ENCODE results near the gene FLNB. TPM values are rescaled to one million over a fixed set of nuclear protein-coding genes. Genes with fewer than 3 reads are reported as not detected.

FLNB gene
- total and polyA plus RNA-seq, 10 of the 15 experiments (the other 5 are each of a cell fraction or from before 2014, with no cell fraction given): 13.6 to 51.8 (median 26.4) TPM

DNA sequence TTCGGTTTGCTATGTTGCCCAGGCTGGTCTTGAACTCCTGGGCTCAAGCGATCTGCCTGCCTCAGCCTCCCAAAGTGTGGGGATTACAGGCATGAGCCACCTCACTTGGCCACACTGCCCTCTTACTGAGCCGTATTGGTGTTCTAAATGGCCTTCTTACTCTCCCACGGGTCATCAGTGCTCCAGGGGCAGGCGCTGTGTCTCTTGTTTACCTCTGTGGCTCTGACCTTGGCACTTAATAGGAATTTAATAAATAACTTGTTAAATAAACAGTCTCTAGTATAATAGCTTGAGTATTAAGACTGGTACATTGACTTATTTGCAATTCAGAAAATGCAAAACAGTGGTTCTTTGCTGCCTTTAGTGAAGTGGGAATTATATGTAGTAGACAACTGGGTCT, 13.7 kb downstream of the FLNB start:
- BruUV-seq (replicated peaks): no TSS peak
- no peak for ATAC-seq
- Histone ChIP-seq H3K79me2 (ENCODE audit: control insufficient read depth, insufficient read depth, low read length) (no peaks in the 10 kb centered on the region; the same call in none of the 2 replicates), H3K27ac (ENCODE audit: control insufficient read depth, insufficient read depth) (no peak overlapping the region), H3K9me3 (replicated peaks; ENCODE audit: control insufficient read depth, insufficient read depth, low read length) (no peaks in the 10 kb centered on the region), H4K20me1 (ENCODE audit: control insufficient read depth, insufficient read depth) (no peaks in the 10 kb centered on the region), H3K4me2 (ENCODE audit: control insufficient read depth, insufficient read depth) (no peak overlapping the region), H2AFZ (ENCODE audit: control insufficient read depth, low read depth, low read length) (no peak overlapping the region), H3K36me3 (ENCODE audit: control insufficient read depth in 2 of 2, insufficient read depth in 2 of 2, low read length in 1 of 2) (no peaks in the 10 kb centered on the region; a peak in 1 of 4 replicates), H3K27me3 (replicated peaks in 1 of 2; ENCODE audit: control insufficient read depth in 2 of 2, insufficient read depth in 2 of 2, low read length in 1 of 2) (no peaks in the 10 kb centered on the region), H3K4me1 (ENCODE audit: control insufficient read depth, insufficient read depth, low read length) (peaks cover 13% of the 10 kb centered on the region), H3K4me3 (no peak overlapping the region), H3K9ac (ENCODE audit: control insufficient read depth, insufficient read depth, low read length) (no peak overlapping the region)
- in situ Hi-C loops (cut with MboI) (no loop called here), intact Hi-C loops (cut with micrococcal nuclease; ENCODE audit: unreplicated experiment) (no loop called here)
- no peak for TF ChIP-seq MTA3 (IDR thresholded peaks at IDR 0.05; ENCODE audit: borderline replicate concordance, low read length)
- TF ChIP-seq DPF2 (IDR thresholded peaks at IDR 0.05): no peak
- ChIA-PET SMC1A (ENCODE audit: uncharacterized antibody, unreplicated experiment) (interaction anchor here (0.7 to 3.5 kb wide), 8 partner anchors 8 to 242 kb away, joined by 3 to 25 read pairs (median 12); no protein-coding TSS in a partner anchor), RAD21 (ENCODE audit: unreplicated experiment) (interaction anchor here (0.7 to 13.0 kb wide), 7 partner anchors 10 to 90 kb away, joined by 3 to 110 read pairs (median 4); partner anchors contain the start of gene FLNB), POLR2A (interaction anchor here (1.3 to 7.8 kb wide), 2 partner anchors 11 to 12 kb away, joined by 3 to 75 read pairs; no protein-coding TSS in a partner anchor), CTCF (interaction anchor here (1.1 to 9.5 kb wide), 4 partner anchors 9 to 146 kb away, joined by 5 to 88 read pairs (median 18); partner anchors contain the start of gene FLNB)
- DNase-seq (ENCODE audit: low read depth, low spot score): no peak
- no peak for FAIRE-seq
- 87% methylated on average over 5 of the region's 5 CpGs for WGBS (ENCODE audit: insufficient coverage, insufficient replicate concordance, low lambda C conversion rate, missing lambda C conversion rate)

DNA sequence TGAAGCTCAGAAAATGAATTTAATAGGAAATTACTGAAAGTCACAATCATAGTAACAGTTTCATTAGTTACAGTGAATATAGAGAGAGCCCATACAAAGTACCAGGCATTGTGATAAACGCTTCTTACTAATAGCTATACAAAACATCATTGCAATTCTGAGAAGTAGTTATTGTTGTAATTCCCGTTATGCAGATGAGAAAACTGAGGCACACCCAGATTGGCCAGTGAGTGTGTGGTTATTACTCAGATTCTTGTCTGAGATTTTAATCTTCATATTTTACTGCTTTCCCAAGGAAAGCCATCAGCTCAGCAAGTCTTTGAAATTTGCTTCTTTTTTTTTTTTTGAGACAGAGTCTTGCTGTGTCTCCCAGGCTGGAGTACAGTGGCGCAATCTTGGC, 14.3 kb downstream of the FLNB start:
- H3K79me2 ChIP-seq (ENCODE audit: control insufficient read depth, insufficient read depth, low read length): no peaks in the 10 kb centered on the region; the same call in none of the 2 replicates
- no peak for FAIRE-seq
- TF ChIP-seq ZNF622 (IDR thresholded peaks at IDR 0.05): no peak
- TF ChIP-seq NFIC (IDR thresholded peaks at IDR 0.05; ENCODE audit: low read depth, low read length): no peak
- TF ChIP-seq NFYA (IDR thresholded peaks at IDR 0.05; ENCODE audit: borderline replicate concordance, low read depth, low read length): no peak
- TF ChIP-seq, protein P1, sequence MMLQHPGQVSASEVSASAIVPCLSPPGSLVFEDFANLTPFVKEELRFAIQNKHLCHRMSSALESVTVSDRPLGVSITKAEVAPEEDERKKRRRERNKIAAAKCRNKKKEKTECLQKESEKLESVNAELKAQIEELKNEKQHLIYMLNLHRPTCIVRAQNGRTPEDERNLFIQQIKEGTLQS (IDR thresholded peaks at IDR 0.05; ENCODE audit: borderline replicate concordance, extremely low read depth, low read depth, low read length): no peak
- no peak for TF ChIP-seq BHLHE40 (IDR thresholded peaks at IDR 0.05; ENCODE audit: borderline replicate concordance in 1 of 2, low read depth in 2 of 2, low read length in 1 of 2)
- no peak for TF ChIP-seq SIN3A (IDR thresholded peaks at IDR 0.05; ENCODE audit: low read depth, low read length)
- TF ChIP-seq RB1 (IDR thresholded peaks at IDR 0.05; ENCODE audit: borderline replicate concordance): no peak
- no peak for TF ChIP-seq MEF2B (IDR thresholded peaks at IDR 0.05; ENCODE audit: partially characterized antibody, poor library complexity, severe bottlenecking)
- no peak for TF ChIP-seq CREM (IDR thresholded peaks at IDR 0.05; ENCODE audit: low read depth)
- no peak for TF ChIP-seq CEBPB (IDR thresholded peaks at IDR 0.05; ENCODE audit: borderline replicate concordance in 1 of 2, low read depth in 2 of 2, low read length in 2 of 2)
- TF ChIP-seq, protein P2, sequence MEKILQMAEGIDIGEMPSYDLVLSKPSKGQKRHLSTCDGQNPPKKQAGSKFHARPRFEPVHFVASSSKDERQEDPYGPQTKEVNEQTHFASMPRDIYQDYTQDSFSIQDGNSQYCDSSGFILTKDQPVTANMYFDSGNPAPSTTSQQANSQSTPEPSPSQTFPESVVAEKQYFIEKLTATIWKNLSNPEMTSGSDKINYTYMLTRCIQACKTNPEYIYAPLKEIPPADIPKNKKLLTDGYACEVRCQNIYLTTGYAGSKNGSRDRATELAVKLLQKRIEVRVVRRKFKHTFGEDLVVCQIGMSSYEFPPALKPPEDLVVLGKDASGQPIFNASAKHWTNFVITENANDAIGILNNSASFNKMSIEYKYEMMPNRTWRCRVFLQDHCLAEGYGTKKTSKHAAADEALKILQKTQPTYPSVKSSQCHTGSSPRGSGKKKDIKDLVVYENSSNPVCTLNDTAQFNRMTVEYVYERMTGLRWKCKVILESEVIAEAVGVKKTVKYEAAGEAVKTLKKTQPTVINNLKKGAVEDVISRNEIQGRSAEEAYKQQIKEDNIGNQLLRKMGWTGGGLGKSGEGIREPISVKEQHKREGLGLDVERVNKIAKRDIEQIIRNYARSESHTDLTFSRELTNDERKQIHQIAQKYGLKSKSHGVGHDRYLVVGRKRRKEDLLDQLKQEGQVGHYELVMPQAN (conservative IDR thresholded peaks at IDR 0.05): no peak
- TF ChIP-seq KAT2A (conservative IDR thresholded peaks at IDR 0.05; ENCODE audit: control insufficient read depth, low read depth, low read length): no peak
- TF ChIP-seq GATAD2B (conservative IDR thresholded peaks at IDR 0.05; ENCODE audit: low read depth): no peak

More for the DNA sequence above, 14.3 kb downstream of the FLNB start:
- DNase-seq (ENCODE audit: low read depth, low spot score): no peak
- RAD21 ChIA-PET (ENCODE audit: unreplicated experiment): interaction anchor here (0.7 to 13.0 kb wide), 7 partner anchors 9 to 89 kb away, joined by 3 to 110 read pairs (median 4); partner anchors contain the start of gene FLNB
- Histone ChIP-seq H3K27ac (ENCODE audit: control insufficient read depth, insufficient read depth) (no peak overlapping the region), H2AFZ (ENCODE audit: control insufficient read depth, low read depth, low read length) (no peak overlapping the region), H3K4me3 (no peak overlapping the region), H3K27me3 (replicated peaks in 1 of 2; ENCODE audit: control insufficient read depth in 2 of 2, insufficient read depth in 2 of 2, low read length in 1 of 2) (no peaks in the 10 kb centered on the region), H3K4me1 (ENCODE audit: control insufficient read depth, insufficient read depth, low read length) (peaks cover 13% of the 10 kb centered on the region), H3K9ac (ENCODE audit: control insufficient read depth, insufficient read depth, low read length) (no peak overlapping the region), H3K9me3 (replicated peaks; ENCODE audit: control insufficient read depth, insufficient read depth, low read length) (no peaks in the 10 kb centered on the region), H4K20me1 (ENCODE audit: control insufficient read depth, insufficient read depth) (no peaks in the 10 kb centered on the region), H3K36me3 (ENCODE audit: control insufficient read depth in 2 of 2, insufficient read depth in 2 of 2, low read length in 1 of 2) (no peaks in the 10 kb centered on the region; a peak in 1 of 4 replicates), H3K4me2 (ENCODE audit: control insufficient read depth, insufficient read depth) (no peak overlapping the region)
- SMC1A ChIA-PET (ENCODE audit: uncharacterized antibody, unreplicated experiment): interaction anchor here (0.7 to 3.3 kb wide), 11 partner anchors 9 to 242 kb away, joined by 3 to 18 read pairs (median 5); no protein-coding TSS in a partner anchor
- no peak for ATAC-seq
- 80% methylated on average over 3 of the region's 3 CpGs for WGBS (ENCODE audit: insufficient coverage, insufficient replicate concordance, low lambda C conversion rate, missing lambda C conversion rate)
- CTCF ChIA-PET: interaction anchor here (0.9 to 9.5 kb wide), 6 partner anchors 8 to 145 kb away, joined by 3 to 88 read pairs (median 7); partner anchors contain the start of gene FLNB
- no TSS peak for BruUV-seq (replicated peaks)
- in situ Hi-C loops (cut with MboI) (no loop called here), intact Hi-C loops (cut with micrococcal nuclease; ENCODE audit: unreplicated experiment) (no loop called here)
- POLR2A ChIA-PET: interaction anchor here (0.5 to 7.8 kb wide), 4 partner anchors 11 to 64 kb away, joined by 3 to 75 read pairs (median 4); no protein-coding TSS in a partner anchor

Measured in GM12878 (cell line).